Activated gamma-delta T cell treated with anti-CD3 and anti-CD28 coated beads, Interleukin-2, amount 50 U/mL, for 16 hours (primary cell): ENCODE results near the gene HOXA11.
A peak's percentile ranks its signal among the peaks of the same experiment; 100 is the strongest.

Experiments
- DNase-seq: peaks from one replicate; pipeline ENCODE4 v3.0.0-alpha.2; 2020; ENCODE audit warnings: low read depth

Gene HOXA11

GRCh38 chr7:27205325-27206280, 20.6 kb upstream of the HOXA11 start:
- no peak for DNase-seq

- DNase-seq: no peak
Measured at GRCh38 chr7:27204851-27205322, 19.9 kb upstream of the HOXA11 start.

GRCh38 chr7:27203964-27204594, 19.0 kb upstream of the HOXA11 start:
- no peak for DNase-seq

GRCh38 chr7:27203365-27203953, 18.4 kb upstream of the HOXA11 start:
- no peak for DNase-seq

GRCh38 chr7:27202862-27203134, 17.8 kb upstream of the HOXA11 start:
- DNase-seq: no peak

GRCh38 chr7:27202018-27202861, 17.2 kb upstream of the HOXA11 start:
- DNase-seq: no peak

- no peak for DNase-seq
Measured at GRCh38 chr7:27201580-27202017, 16.6 kb upstream of the HOXA11 start.

- DNase-seq: no peak
Measured at GRCh38 chr7:27200761-27201579, 15.9 kb upstream of the HOXA11 start.

GRCh38 chr7:27199849-27200760, 15.1 kb upstream of the HOXA11 start, which contains the start of gene HOXA13:
Gene HOXA13, minus strand, starts transcription at chr7:27200091. Its CDS starts 14 bp downstream, at chr7:27200077.
- DNase-seq: no peak

- no peak for DNase-seq
Measured at GRCh38 chr7:27198871-27199801, 14.1 kb upstream of the HOXA11 start.

GRCh38 chr7:27198138-27198841, 13.3 kb upstream of the HOXA11 start:
- no peak for DNase-seq

- no peak for DNase-seq
Measured at GRCh38 chr7:27197137-27198042, 12.4 kb upstream of the HOXA11 start.

- peak; percentile 80 for DNase-seq
Measured at GRCh38 chr7:27196287-27196767, 11.3 kb upstream of the HOXA11 start.

GRCh38 chr7:27194686-27195379, 9.8 kb upstream of the HOXA11 start:
- no peak for DNase-seq

- DNase-seq: no peak
Measured at GRCh38 chr7:27194002-27194352, 8.9 kb upstream of the HOXA11 start.

GRCh38 chr7:27193335-27194001, 8.4 kb upstream of the HOXA11 start:
- DNase-seq: no peak
